Neural progenitor cell (in vitro differentiated cells): ENCODE data around the gene INPP5J.

Source experiments
- CTCF ChIP-seq: fragments of 200-600 bp; sonication (generic); IDR thresholded peaks from 2 replicates; pipeline ENCODE4 v1.5.1; 2017; ENCODE audit warnings: antibody characterized with exemption, mild to moderate bottlenecking
- EZH2phosphoT487 ChIP-seq: fragments of 200-600 bp; sonication (generic); IDR thresholded peaks from 2 replicates; pipeline ENCODE4 v1.6.1; 2017; ENCODE audit warnings: antibody characterized with exemption

GRCh38 chr22:31103111-31103510 lies 19.7 kb upstream of the INPP5J start:
- TF ChIP-seq CTCF = no peak
- no peak for TF ChIP-seq EZH2phosphoT487
